Measurements from ENCODE around the gene MED8. TPM values are rescaled to one million over a fixed set of nuclear protein-coding genes. Genes with fewer than 3 reads are reported as not detected.

The MED8 gene
- total and polyA plus RNA-seq, 10 of the 15 experiments (the other 5 are each of a cell fraction or from before 2014, with no cell fraction given): 20.2 to 61.7 (median 39.5) TPM

- FAIRE-seq (no peak), ATAC-seq (no peak), DNase-seq (ENCODE audit: low read depth, low spot score) (no peak)
- SMC1A ChIA-PET (ENCODE audit: uncharacterized antibody, unreplicated experiment): no interaction called here
- Histone ChIP-seq H3K9me3 (replicated peaks; ENCODE audit: control insufficient read depth, insufficient read depth, low read length) (no peaks in the 10 kb centered on the region), H3K79me2 (ENCODE audit: control insufficient read depth, insufficient read depth, low read length) (no peaks in the 10 kb centered on the region), H2AFZ (ENCODE audit: control insufficient read depth, low read depth, low read length) (no peak overlapping the region), H3K9ac (ENCODE audit: control insufficient read depth, insufficient read depth, low read length) (no peak overlapping the region), H3K4me3 (no peak overlapping the region), H3K27me3 (replicated peaks in 1 of 2; ENCODE audit: control insufficient read depth in 2 of 2, insufficient read depth in 2 of 2, low read length in 1 of 2) (no peaks in the 10 kb centered on the region), H3K36me3 (ENCODE audit: control insufficient read depth in 2 of 2, insufficient read depth in 2 of 2, low read length in 1 of 2) (peaks cover 33 to 37% of the 10 kb centered on the region in 2 experiments), H3K27ac (ENCODE audit: control insufficient read depth, insufficient read depth) (no peak overlapping the region), H4K20me1 (ENCODE audit: control insufficient read depth, insufficient read depth) (no peaks in the 10 kb centered on the region), H3K4me1 (ENCODE audit: control insufficient read depth, insufficient read depth, low read length) (peaks cover 9% of the 10 kb centered on the region), H3K4me2 (ENCODE audit: control insufficient read depth, insufficient read depth) (no peak overlapping the region)
- CTCF ChIA-PET: interaction anchor here (0.9 kb wide), 1 partner anchor 9 kb away, joined by 3 read pairs; no protein-coding TSS in a partner anchor
- BruUV-seq (replicated peaks): no TSS peak
- in situ Hi-C loops (cut with MboI): no loop called here
- WGBS (ENCODE audit: insufficient coverage, insufficient replicate concordance, low lambda C conversion rate, missing lambda C conversion rate): 98% methylated on average over 16 of the region's 16 CpGs
- TF ChIP-seq KDM1A (IDR thresholded peaks at IDR 0.05; ENCODE audit: borderline replicate concordance) (no peak), CHD4 (IDR thresholded peaks at IDR 0.05) (no peak), CEBPZ (IDR thresholded peaks at IDR 0.05; ENCODE audit: low read depth, low read length) (no peak), NFYB (IDR thresholded peaks at IDR 0.05; ENCODE audit: insufficient read depth, low read depth, low read length) (no peak), STAT3 (IDR thresholded peaks at IDR 0.05; ENCODE audit: low read depth, low read length) (no peak), JUNB (IDR thresholded peaks at IDR 0.05) (no peak), CREB1 (IDR thresholded peaks at IDR 0.05; ENCODE audit: low read depth) (no peak), JUND (IDR thresholded peaks at IDR 0.05; ENCODE audit: low read depth, low read length) (no peak), SMC3 (IDR thresholded peaks at IDR 0.05; ENCODE audit: borderline replicate concordance, low read length) (no peak), FOXK2 (IDR thresholded peaks at IDR 0.05) (no peak), NR2F1 (conservative IDR thresholded peaks at IDR 0.05) (no peak), E4F1 (IDR thresholded peaks at IDR 0.05; ENCODE audit: borderline replicate concordance, partially characterized antibody) (no peak), POLR2AphosphoS2 (IDR thresholded peaks at IDR 0.05; ENCODE audit: low read depth, low read length) (no peak), SP1 (IDR thresholded peaks at IDR 0.05; ENCODE audit: low read depth, low read length) (no peak), NR2C2 (IDR thresholded peaks at IDR 0.05; ENCODE audit: borderline replicate concordance, control insufficient read depth, insufficient read length, low read depth) (no peak), YY1 (IDR thresholded peaks at IDR 0.05; ENCODE audit: low read depth, low read length) (no peak), STAT1 (conservative IDR thresholded peaks at IDR 0.05) (no peak)
- intact Hi-C loops (cut with micrococcal nuclease; ENCODE audit: unreplicated experiment): no loop called here
- RAD21 ChIA-PET (ENCODE audit: unreplicated experiment): no interaction called here
- POLR2A ChIA-PET: no interaction called here
Measured at GRCh38 chr1:43422995-43423671, 33.5 kb upstream of the MED8 start.
